HG03196 (cell line): ENCODE measurements around the gene SORT1.
"Not testable (repeated sequence)": the region's sequence is repeated elsewhere in the genome, so short reads cannot be mapped to it uniquely, and the experiment has no call there.

Source experiments
- ATAC-seq: cut with Tn5 transposase; IDR thresholded peaks from one replicate; pipeline ENCODE4 v1.9.1; 2021; ENCODE audit not compliant: unreplicated experiment

Gene SORT1

DNA sequence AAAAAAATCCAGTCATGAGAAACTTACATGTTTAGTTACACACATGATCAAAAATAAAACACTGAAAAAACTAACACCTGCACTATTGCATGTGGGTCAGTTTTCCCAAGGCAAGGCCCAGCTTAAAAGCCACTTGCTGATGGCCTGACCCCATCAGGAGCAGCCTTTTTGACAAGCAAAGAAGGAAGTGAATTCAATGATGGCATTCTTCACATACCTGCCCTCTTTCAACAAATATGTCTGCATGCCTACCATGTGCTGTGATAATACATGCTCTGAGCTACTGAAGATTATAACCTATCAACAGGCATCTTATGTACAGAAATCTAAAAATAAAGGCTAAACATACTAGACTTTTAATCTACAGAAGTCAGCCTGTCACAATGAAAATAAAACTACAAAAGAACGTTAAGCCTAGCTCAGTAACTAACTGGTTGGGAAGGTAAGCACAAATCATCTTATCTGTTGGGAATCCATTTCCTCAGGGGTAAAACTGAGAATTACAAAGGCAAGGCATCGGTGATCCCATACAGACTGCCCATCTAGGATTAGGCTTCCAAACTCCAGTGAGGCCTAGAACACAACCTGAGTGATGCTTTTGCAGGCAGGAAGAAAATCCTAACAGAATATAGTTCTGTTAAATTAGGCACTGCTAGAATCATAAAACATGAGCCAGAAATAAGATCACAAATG lies 14.5 kb downstream of the SORT1 start:
- ATAC-seq: no peak

- ATAC-seq: no peak
Observed at GRCh38 chr1:109381573-109381972, 16.1 kb downstream of the SORT1 start.

GRCh38 chr1:109379907-109380306 lies 17.8 kb downstream of the SORT1 start:
- ATAC-seq: no peak

- no peak for ATAC-seq
Observed at GRCh38 chr1:109379422-109379821, 18.3 kb downstream of the SORT1 start.

GRCh38 chr1:109377698-109378097 lies 20.0 kb downstream of the SORT1 start:
- no peak for ATAC-seq

GRCh38 chr1:109373696-109374095 lies 24.0 kb downstream of the SORT1 start:
- ATAC-seq: not testable (repeated sequence)

- no peak for ATAC-seq
Observed at GRCh38 chr1:109373126-109373525, 24.6 kb downstream of the SORT1 start.

GRCh38 chr1:109372281-109372680 lies 25.4 kb downstream of the SORT1 start:
- ATAC-seq: no peak

GRCh38 chr1:109371341-109371739 lies 26.4 kb downstream of the SORT1 start:
- no peak for ATAC-seq

- no peak for ATAC-seq
Observed at GRCh38 chr1:109370712-109371340, 26.9 kb downstream of the SORT1 start.

GRCh38 chr1:109369167-109369746 lies 28.5 kb downstream of the SORT1 start:
- no peak for ATAC-seq

DNA sequence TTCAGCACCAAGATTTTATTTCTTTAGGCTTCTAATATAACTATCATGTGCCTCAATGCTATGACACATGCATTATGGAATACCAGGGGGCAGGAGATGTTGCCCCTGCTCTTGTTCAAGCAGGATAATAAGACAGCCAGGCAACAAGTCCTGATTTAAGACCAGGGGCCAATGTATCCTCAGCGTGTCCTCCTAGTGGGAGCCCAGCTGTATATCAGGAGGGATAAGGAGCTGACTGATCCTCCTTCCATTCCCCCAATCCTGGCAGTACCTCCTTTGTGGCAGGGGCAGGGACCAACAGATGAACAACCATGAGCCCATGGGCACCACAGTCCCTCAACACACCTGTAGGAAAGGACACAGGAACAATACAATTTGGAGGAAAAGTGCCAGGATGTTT lies 29.3 kb downstream of the SORT1 start:
- ATAC-seq: no peak

DNA sequence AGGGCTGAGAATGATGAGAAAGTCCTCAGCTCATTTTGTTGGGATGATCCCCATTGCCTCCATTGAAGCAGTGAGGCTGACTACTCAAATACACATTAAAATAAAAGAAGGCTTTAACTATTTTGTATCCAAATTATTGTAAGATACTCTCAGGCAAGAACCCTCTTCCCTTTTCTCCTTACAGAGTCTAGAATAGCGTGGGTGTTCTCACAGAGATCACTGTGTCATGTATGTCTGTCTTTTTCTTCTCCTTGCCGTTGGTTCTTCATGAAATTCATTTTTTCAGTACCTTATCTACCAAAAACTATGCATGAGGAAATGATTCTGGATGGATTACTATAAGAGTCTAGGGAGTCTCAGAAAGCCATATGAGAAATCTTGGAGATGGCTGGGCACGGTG lies 30.1 kb downstream of the SORT1 start:
- ATAC-seq: no peak

GRCh38 chr1:109365642-109366204 lies 32.0 kb downstream of the SORT1 start:
- no peak for ATAC-seq

GRCh38 chr1:109361649-109362048 lies 36.1 kb downstream of the SORT1 start:
- no peak for ATAC-seq

DNA sequence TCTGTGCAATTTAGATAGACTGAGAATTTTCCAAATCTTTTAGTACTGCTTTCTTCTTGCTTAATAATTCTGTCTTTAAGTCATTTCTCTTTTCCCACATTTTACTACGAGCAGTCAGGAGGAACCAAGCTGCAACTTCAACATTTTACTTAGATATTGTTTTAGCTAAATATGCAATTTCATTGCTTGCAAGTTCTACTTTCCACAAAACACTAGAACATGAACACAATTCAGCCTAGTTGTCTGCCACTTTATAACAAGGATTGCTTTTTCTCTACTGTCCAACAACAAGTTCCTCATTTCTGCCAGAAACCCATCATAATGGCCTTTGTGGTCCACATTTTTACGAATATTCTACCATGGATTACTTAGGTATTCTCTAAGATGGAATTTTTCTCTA lies 36.6 kb downstream of the SORT1 start:
- no peak for ATAC-seq

GRCh38 chr1:109357616-109358015 lies 40.1 kb downstream of the SORT1 start:
- ATAC-seq: no peak

GRCh38 chr1:109356915-109357314 lies 40.8 kb downstream of the SORT1 start:
- ATAC-seq: no peak

DNA sequence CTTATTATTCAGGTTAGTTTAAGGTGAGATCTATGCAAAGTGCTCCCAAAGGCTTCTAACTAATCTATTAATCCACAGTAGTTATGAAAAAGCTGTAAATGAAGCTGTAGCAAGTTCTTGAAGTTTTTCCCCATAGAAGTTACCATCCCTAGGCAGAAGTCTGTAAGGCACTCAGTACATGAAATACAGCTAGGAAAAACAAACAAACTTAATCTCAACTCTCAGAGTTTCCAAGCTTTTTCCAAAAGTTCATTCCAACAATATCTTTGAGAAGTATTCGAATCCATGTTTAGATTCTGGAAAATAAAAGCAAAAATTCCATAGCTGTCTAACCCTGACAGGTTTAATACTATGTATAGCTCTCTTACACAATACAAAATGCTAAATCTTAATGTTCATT lies 41.2 kb downstream of the SORT1 start:
- ATAC-seq: no peak

DNA sequence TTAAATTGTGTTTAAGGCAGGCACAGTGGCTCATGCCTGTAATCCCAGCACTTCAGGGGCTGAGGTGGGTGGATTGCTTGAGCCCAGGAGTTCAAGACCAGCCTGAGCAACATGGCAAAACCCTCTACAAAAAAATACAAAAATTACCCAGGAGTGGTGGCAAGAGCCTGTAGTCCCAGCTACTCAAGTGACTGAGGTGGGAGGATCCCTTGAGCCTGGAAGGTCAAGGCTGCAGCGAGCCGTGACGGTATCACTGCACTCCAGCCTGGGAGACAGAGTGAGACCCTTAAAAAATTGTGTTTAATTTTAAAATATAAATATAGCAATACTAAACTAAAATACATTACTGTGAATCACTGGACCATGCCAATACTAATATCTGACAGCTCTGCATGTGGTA lies 42.8 kb downstream of the SORT1 start:
- no peak for ATAC-seq

GRCh38 chr1:109351457-109351856 lies 46.3 kb downstream of the SORT1 start:
- no peak for ATAC-seq

DNA sequence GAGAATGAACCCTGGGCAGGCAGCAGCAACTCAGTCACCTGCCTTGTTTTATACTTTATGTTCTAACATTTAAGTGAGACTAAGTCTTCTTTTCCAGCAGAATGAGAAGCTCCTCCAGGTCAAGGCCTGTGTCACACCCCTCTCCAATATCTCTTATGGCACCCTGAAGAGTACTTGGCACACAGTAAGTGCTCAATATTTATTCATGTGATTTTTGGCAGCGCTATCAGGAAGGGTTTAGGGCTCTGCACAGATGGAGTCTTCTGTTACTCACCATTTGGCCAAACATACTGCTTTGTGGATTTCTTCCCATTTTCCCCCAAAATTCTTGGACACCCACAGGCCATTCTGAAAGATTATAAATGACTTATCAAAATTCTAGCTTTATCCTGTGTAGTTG lies 47.1 kb downstream of the SORT1 start:
- no peak for ATAC-seq
